ENCODE data around the gene DDC. TPM values are rescaled to one million over a fixed set of nuclear protein-coding genes. Genes with fewer than 3 reads are reported as not detected.
"Not testable (repeated sequence)": the region's sequence is repeated elsewhere in the genome, so short reads cannot be mapped to it uniquely, and the experiment has no call there.

The DDC gene
- total RNA-seq, 2 donors from 2014 or later = 85.4 to 90.2 TPM

DNA sequence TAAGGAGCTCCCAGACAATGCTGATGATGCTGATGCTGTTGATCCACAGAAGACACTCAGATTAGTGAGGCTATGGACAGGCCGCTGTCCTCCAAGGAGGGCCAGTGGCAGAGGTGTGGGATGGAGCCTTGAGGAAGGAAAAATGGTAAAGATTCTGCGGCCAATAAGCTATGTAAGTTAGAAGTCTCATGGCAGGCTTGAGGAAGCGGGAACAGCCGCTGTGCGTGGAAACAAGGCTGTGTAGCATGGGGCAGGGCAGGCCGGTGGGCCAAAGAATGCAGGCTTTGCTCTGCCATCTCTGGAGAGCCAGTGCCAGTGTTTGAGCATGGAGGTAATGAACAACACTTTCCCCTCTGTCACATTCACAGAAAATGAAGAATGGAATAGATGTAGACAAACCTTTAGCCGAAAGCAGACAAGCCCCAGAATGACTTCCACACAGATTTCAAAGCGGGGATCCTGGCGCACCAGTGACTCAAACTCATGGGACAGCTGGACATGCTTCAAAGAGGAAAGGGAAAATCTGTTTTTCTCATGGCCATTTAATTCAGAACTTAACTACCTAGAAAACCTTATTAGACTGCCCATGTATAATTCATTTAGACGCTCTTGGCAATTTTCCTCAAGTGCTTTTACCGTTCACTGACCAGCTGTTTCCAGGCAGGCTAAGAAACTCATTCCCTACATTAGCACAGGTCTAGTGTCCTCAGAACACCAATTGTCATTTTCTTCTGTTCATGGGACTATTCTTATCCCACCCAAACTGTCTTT lies 98.2 kb downstream of the DDC start:
- intact Hi-C loops (cut with DNase I) = loop anchor here (5.0 kb wide), 2 partner anchors 165 to 685 kb away; no protein-coding TSS in a partner anchor
- Histone ChIP-seq H3K9ac (ENCODE audit: low read depth in 2 of 2, low read length in 2 of 2) (no peak overlapping the region), H3K4me1 (no peaks in the 10 kb centered on the region), H3K27ac (no peak overlapping the region), H3K36me3 (no peaks in the 10 kb centered on the region), H3K9me3 (no peaks in the 10 kb centered on the region), H3K27me3 (no peaks in the 10 kb centered on the region), H3K4me3 (no peak overlapping the region)
- no peak for TF ChIP-seq CTCF (IDR thresholded peaks at IDR 0.05)
- no peak for DNase-seq

DNA sequence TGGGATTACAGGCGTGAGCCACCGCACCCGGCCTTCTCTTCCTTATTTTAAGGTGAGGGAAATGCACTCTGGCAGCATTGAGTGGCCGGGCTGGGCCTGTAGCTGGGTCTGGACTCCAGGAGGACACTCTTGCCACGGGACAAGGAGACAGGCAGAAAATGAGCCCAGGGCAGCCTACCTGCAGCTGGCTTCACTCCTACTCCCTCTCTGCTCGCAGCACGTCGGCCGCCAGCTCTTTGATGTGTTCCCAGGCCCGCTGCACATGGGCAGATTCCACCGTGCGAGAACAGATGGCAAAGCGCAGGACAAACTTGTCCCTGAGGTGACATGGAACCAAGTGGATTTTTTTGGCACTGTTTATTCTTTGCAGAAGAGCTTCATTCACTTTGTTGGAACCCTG lies 102.2 kb downstream of the DDC start:
- TF ChIP-seq CTCF (IDR thresholded peaks at IDR 0.05) = no peak
- no peaks in the 10 kb centered on the region for H3K27me3 ChIP-seq
- DNase-seq = no peak

DNA sequence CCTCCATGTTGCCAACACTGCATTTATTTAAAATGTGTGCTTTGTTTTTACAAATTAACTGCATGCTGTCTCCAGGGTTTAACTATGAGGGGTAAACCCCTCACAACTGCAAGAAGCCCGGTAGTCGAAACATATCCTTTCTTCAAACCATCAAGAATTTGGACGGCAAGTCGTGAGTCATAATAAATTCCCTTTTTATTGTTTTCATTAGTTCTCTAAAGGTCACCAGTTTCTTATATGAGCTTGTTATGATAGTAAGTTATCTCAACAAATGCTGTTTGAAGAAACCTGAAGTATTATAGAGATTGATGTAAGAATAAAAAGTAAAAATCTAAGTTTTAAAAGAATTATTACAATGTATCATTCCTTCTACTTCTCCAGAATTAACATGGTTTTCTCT lies 102.8 kb downstream of the DDC start:
- intact Hi-C loops (cut with DNase I) = no loop called here
- Histone ChIP-seq H3K4me3 (no peak overlapping the region), H3K9me3 (no peaks in the 10 kb centered on the region), H3K36me3 (no peaks in the 10 kb centered on the region), H3K27me3 (no peaks in the 10 kb centered on the region), H3K27ac (no peak overlapping the region), H3K9ac (ENCODE audit: low read depth in 2 of 2, low read length in 2 of 2) (no peak overlapping the region), H3K4me1 (no peaks in the 10 kb centered on the region)
- no peak for DNase-seq
- no peak for TF ChIP-seq CTCF (IDR thresholded peaks at IDR 0.05)

More for the DNA sequence above, 102.2 kb downstream of the DDC start:
- H3K36me3 ChIP-seq = no peaks in the 10 kb centered on the region
- H3K9me3 ChIP-seq = no peaks in the 10 kb centered on the region
- H3K4me3 ChIP-seq = no peak overlapping the region
- H3K4me1 ChIP-seq = no peaks in the 10 kb centered on the region
- no peak overlapping the region for H3K9ac ChIP-seq (ENCODE audit: low read depth in 2 of 2, low read length in 2 of 2)
- no peak overlapping the region for H3K27ac ChIP-seq
- intact Hi-C loops (cut with DNase I) = no loop called here

DNA sequence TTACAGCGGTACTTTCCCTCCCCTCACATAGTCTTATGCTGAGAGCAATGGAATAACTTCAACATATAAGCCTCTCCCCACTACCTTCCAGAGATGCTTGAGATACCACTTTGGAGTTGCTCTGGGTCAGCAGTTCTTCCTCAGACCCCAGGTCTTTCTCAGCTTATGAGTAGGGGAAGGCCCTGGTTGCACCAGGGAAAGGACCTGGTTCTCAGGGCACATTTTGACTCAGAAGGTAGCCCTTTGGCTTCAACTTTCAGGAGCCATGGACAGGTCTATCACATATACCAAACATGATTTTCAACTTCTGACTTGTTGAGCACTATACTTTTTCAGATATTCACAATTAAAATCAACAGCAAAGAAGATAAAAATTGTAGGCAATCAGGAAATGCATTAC lies 103.5 kb downstream of the DDC start:
- no peaks in the 10 kb centered on the region for H3K36me3 ChIP-seq
- no peak for DNase-seq
- intact Hi-C loops (cut with DNase I) = no loop called here
- H3K27me3 ChIP-seq = no peaks in the 10 kb centered on the region
- H3K9me3 ChIP-seq = no peaks in the 10 kb centered on the region
- H3K9ac ChIP-seq (ENCODE audit: low read depth in 2 of 2, low read length in 2 of 2) = no peak overlapping the region
- H3K27ac ChIP-seq = no peak overlapping the region
- H3K4me3 ChIP-seq = no peak overlapping the region
- TF ChIP-seq CTCF (IDR thresholded peaks at IDR 0.05) = no peak
- no peaks in the 10 kb centered on the region for H3K4me1 ChIP-seq

- H3K4me1 ChIP-seq; intact Hi-C loops (cut with DNase I); H3K36me3 ChIP-seq; H3K27me3 ChIP-seq; H3K27ac ChIP-seq; H3K9me3 ChIP-seq; H3K4me3 ChIP-seq; H3K9ac ChIP-seq (ENCODE audit: low read depth in 2 of 2, low read length in 2 of 2); DNase-seq: not testable (repeated sequence)
These were observed 106.0 kb downstream of the DDC start for GRCh38 chr7:50459183-50459582.

DNA sequence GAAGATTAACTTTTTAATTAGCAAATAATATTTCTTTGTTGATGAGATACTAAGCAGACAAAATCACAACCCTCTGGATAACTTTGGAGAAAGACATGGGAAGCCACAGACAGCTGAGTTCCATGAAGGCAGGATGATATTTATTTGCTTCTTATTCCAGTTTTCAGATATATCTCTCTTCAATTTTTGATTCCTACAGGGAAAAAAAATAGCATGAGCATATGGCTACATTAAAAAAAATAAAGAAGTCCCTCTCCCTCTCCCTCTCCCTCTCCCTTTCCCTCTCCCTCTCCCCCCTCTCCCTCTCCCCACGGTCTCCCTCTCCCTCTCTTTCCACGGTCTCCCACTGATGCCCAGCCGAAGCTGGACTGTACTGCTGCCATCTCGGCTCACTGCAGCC lies 106.6 kb downstream of the DDC start:
- H3K27ac ChIP-seq; intact Hi-C loops (cut with DNase I): not testable (repeated sequence)

More for the DNA sequence above, 106.6 kb downstream of the DDC start:
- not testable (repeated sequence) for DNase-seq; H3K4me3 ChIP-seq; H3K9ac ChIP-seq (ENCODE audit: low read depth in 2 of 2, low read length in 2 of 2); H3K9me3 ChIP-seq; H3K4me1 ChIP-seq; H3K36me3 ChIP-seq; H3K27me3 ChIP-seq

Measured in colonic mucosa (tissue), 4 donors.